T follicular helper cell (primary cell): ENCODE measurements around the gene NEDD4L.
"Not testable (repeated sequence)": the region's sequence is repeated elsewhere in the genome, so short reads cannot be mapped to it uniquely, and the experiment has no call there.

Experiments used
- DNase-seq: peaks from one replicate; pipeline ENCODE4 v3.0.0-alpha.2; 2020; ENCODE audit warnings: low read depth
- total RNA-seq, 2 experiments: gene quantifications; one replicate each; lab custom pipeline; 2026; lab: John Stamatoyannopoulos, UW

Gene NEDD4L
- total RNA-seq: 4.1 to 10.9 reads per million in 2 experiments

- DNase-seq: peak; percentile 45
These were observed at the start of gene NEDD4L for GRCh38 chr18:58043491-58044369. Gene NEDD4L, plus strand, starts transcription at chr18:58044226. Its CDS starts 435 bp downstream, at chr18:58044661.

- no peak for DNase-seq
These were observed 48.7 kb upstream of the NEDD4L start for GRCh38 chr18:57995331-57995730.

- not testable (repeated sequence) for DNase-seq
These were observed 47.1 kb upstream of the NEDD4L start for GRCh38 chr18:57996894-57997293.

- DNase-seq: no peak
These were observed 46.2 kb upstream of the NEDD4L start for GRCh38 chr18:57997820-57998219.

GRCh38 chr18:57998461-57998860, 45.6 kb upstream of the NEDD4L start:
- DNase-seq: no peak

GRCh38 chr18:58004317-58004716, 39.7 kb upstream of the NEDD4L start:
- no peak for DNase-seq

- no peak for DNase-seq
These were observed 39.0 kb upstream of the NEDD4L start for GRCh38 chr18:58005011-58005410.

GRCh38 chr18:58005885-58006523, 38.0 kb upstream of the NEDD4L start:
- no peak for DNase-seq

- DNase-seq: no peak
These were observed 34.9 kb upstream of the NEDD4L start for GRCh38 chr18:58009166-58009565.

- DNase-seq: no peak
These were observed 33.8 kb upstream of the NEDD4L start for GRCh38 chr18:58010265-58010664.

GRCh38 chr18:58012356-58012755, 31.7 kb upstream of the NEDD4L start:
- no peak for DNase-seq

GRCh38 chr18:58013241-58014211, 30.5 kb upstream of the NEDD4L start:
- no peak for DNase-seq

- DNase-seq: no peak
These were observed 28.8 kb upstream of the NEDD4L start for GRCh38 chr18:58015065-58015780.

- no peak for DNase-seq
These were observed 26.8 kb upstream of the NEDD4L start for GRCh38 chr18:58017267-58017666.

GRCh38 chr18:58020567-58021107, 23.4 kb upstream of the NEDD4L start:
- no peak for DNase-seq

- no peak for DNase-seq
These were observed 22.5 kb upstream of the NEDD4L start for GRCh38 chr18:58021504-58021903.

- DNase-seq: no peak
These were observed 20.9 kb upstream of the NEDD4L start for GRCh38 chr18:58023108-58023507.

GRCh38 chr18:58024139-58024538, 19.9 kb upstream of the NEDD4L start:
- DNase-seq: no peak

- no peak for DNase-seq
These were observed 18.8 kb upstream of the NEDD4L start for GRCh38 chr18:58025205-58025604.

- no peak for DNase-seq
These were observed 18.3 kb upstream of the NEDD4L start for GRCh38 chr18:58025733-58026132.

GRCh38 chr18:58026395-58026794, 17.6 kb upstream of the NEDD4L start:
- DNase-seq: no peak
